Testis (tissue), 2 donors: ENCODE data around the gene WRAP73.

ENCODE experiments used
- POLR2A ChIP-seq: fragments of 450-650 bp; IDR thresholded peaks from one replicate; pipeline ENCODE4 v1.6.1; 2017; ENCODE audit warnings: antibody characterized with exemption, mild to moderate bottlenecking, moderate library complexity
- TF ChIP-seq, protein P1 (sequence below), 3 experiments: fragments of 450-650 bp in 2 of 3; fragments of 200-600 bp in 1 of 3; sonication (generic) in 1 of 3; IDR thresholded peaks; one replicate each; pipeline ENCODE4 v1.5.1; 2016 to 2019; ENCODE audit warnings: antibody characterized with exemption in 3 of 3, mild to moderate bottlenecking in 2 of 3, moderate library complexity in 1 of 3

DNA sequence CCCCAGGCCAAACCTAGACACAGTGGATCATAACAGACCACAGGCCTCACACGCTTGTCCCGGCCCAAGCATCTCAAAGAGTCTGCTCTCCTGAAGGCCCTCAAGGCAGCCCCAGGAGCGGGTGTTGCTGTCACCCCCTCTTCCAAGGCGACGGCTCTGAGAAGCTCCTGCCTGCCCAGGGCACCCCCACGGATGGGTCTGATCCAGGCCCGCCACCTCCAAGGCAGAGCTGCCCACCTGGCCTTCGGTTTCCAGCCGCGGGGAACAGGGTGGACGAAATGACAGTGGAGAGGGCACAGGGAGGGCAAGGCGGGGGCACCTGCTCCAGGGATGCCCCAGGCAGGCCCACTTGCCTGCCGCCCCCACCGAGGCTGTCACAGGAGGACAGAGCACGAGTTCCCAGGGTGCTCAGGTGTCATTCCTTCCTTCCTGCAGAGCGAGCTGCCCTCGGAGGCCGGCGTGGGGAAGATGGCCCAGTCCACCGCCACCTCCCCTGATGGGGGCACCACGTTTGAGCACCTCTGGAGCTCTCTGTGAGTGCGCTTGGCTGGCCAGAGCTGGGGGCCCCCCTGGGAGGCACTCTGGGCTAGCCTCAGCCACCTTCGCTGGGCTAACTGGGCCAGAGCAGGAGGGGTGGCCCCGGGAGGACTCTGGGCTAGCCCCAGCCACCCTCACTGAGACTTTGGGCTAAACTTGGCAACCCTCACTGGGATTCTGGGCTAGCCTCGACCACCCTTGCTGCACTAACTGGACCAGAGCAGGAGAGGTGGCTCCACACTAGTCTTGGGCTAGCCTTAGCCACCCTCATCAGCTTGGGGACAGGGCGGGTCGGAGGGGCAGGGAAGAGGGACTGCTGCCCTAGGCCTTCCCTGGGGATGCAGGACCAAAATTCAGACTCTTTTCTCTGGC lies 32.2 kb upstream of the WRAP73 start:
- TF ChIP-seq, protein P1, sequence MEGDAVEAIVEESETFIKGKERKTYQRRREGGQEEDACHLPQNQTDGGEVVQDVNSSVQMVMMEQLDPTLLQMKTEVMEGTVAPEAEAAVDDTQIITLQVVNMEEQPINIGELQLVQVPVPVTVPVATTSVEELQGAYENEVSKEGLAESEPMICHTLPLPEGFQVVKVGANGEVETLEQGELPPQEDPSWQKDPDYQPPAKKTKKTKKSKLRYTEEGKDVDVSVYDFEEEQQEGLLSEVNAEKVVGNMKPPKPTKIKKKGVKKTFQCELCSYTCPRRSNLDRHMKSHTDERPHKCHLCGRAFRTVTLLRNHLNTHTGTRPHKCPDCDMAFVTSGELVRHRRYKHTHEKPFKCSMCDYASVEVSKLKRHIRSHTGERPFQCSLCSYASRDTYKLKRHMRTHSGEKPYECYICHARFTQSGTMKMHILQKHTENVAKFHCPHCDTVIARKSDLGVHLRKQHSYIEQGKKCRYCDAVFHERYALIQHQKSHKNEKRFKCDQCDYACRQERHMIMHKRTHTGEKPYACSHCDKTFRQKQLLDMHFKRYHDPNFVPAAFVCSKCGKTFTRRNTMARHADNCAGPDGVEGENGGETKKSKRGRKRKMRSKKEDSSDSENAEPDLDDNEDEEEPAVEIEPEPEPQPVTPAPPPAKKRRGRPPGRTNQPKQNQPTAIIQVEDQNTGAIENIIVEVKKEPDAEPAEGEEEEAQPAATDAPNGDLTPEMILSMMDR (IDR thresholded peaks at IDR 0.05): no peak
- no peak for TF ChIP-seq POLR2A
